ENCODE measurements around the gene ELK4.

The ELK4 gene

DNA sequence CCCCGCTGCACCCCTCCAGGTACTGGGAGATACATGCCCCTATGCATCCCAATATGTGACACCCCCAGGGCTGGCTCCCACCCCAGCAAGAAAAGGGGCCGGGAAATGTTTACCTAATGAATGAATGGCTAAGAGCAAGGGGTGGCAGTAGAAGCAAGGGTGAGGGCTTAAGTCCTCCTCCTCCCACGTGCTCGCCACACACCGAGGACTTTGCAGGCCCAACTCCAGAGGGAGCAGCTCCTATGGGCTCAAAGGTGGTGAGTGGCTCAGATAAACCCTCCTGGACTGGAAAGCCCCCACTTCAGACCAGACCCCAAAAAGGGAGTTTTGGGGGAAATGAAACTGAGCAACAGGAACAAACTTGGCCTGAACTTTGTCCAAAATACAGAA lies 37.1 kb upstream of the ELK4 start:
- ATAC-seq (ENCODE audit: low read depth): no peak
- Histone ChIP-seq H3K9me3 (ENCODE audit: severe bottlenecking) (no peaks in the 10 kb centered on the region), H3K4me1 (ENCODE audit: insufficient read depth, poor library complexity, severe bottlenecking) (peaks cover 28% of the 10 kb centered on the region), H3K27ac (ENCODE audit: poor library complexity, severe bottlenecking) (no peak overlapping the region), H3K36me3 (ENCODE audit: low read depth) (no peaks in the 10 kb centered on the region), H3K4me3 (ENCODE audit: severe bottlenecking) (no peak overlapping the region), H3K27me3 (ENCODE audit: insufficient read depth, poor library complexity, severe bottlenecking) (no peaks in the 10 kb centered on the region)
- TF ChIP-seq CTCF (IDR thresholded peaks at IDR 0.05; ENCODE audit: poor library complexity, severe bottlenecking): no peak
- no peak for DNase-seq (ENCODE audit: low spot score)

- Histone ChIP-seq H3K4me1 (ENCODE audit: insufficient read depth, poor library complexity, severe bottlenecking) (peaks cover 29% of the 10 kb centered on the region), H3K4me3 (ENCODE audit: severe bottlenecking) (no peak overlapping the region), H3K36me3 (ENCODE audit: low read depth) (no peaks in the 10 kb centered on the region), H3K9me3 (ENCODE audit: severe bottlenecking) (no peaks in the 10 kb centered on the region), H3K27me3 (ENCODE audit: insufficient read depth, poor library complexity, severe bottlenecking) (no peaks in the 10 kb centered on the region), H3K27ac (ENCODE audit: poor library complexity, severe bottlenecking) (no peak overlapping the region)
- no peak for TF ChIP-seq CTCF (IDR thresholded peaks at IDR 0.05; ENCODE audit: poor library complexity, severe bottlenecking)
- no peak for ATAC-seq (ENCODE audit: low read depth)
- no peak for DNase-seq (ENCODE audit: low spot score)
Observed at GRCh38 chr1:205667909-205668643, 36.3 kb upstream of the ELK4 start.

GRCh38 chr1:205666372-205667166 lies 34.8 kb upstream of the ELK4 start:
- Histone ChIP-seq H3K27ac (ENCODE audit: poor library complexity, severe bottlenecking) (no peak overlapping the region), H3K4me3 (ENCODE audit: severe bottlenecking) (no peak overlapping the region), H3K4me1 (ENCODE audit: insufficient read depth, poor library complexity, severe bottlenecking) (peaks cover 29% of the 10 kb centered on the region), H3K27me3 (ENCODE audit: insufficient read depth, poor library complexity, severe bottlenecking) (no peaks in the 10 kb centered on the region), H3K36me3 (ENCODE audit: low read depth) (no peaks in the 10 kb centered on the region), H3K9me3 (ENCODE audit: severe bottlenecking) (no peaks in the 10 kb centered on the region)
- ATAC-seq (ENCODE audit: low read depth) (no peak), DNase-seq (ENCODE audit: low spot score) (no peak)
- no peak for TF ChIP-seq CTCF (IDR thresholded peaks at IDR 0.05; ENCODE audit: poor library complexity, severe bottlenecking)

- H3K4me1 ChIP-seq (ENCODE audit: insufficient read depth, poor library complexity, severe bottlenecking): peaks cover 29% of the 10 kb centered on the region
- no peaks in the 10 kb centered on the region for H3K36me3 ChIP-seq (ENCODE audit: low read depth)
- ATAC-seq (ENCODE audit: low read depth) (no peak), DNase-seq (ENCODE audit: low spot score) (no peak)
- peak overlapping the region; percentile 7 for H3K27ac ChIP-seq (ENCODE audit: poor library complexity, severe bottlenecking)
- TF ChIP-seq CTCF (IDR thresholded peaks at IDR 0.05; ENCODE audit: poor library complexity, severe bottlenecking): no peak
- no peaks in the 10 kb centered on the region for H3K9me3 ChIP-seq (ENCODE audit: severe bottlenecking)
- H3K27me3 ChIP-seq (ENCODE audit: insufficient read depth, poor library complexity, severe bottlenecking): no peaks in the 10 kb centered on the region
- H3K4me3 ChIP-seq (ENCODE audit: severe bottlenecking): no peak overlapping the region
Observed at GRCh38 chr1:205665201-205666045, 33.6 kb upstream of the ELK4 start.

Measured in RWPE2 (cell line).